Fibroblast of villous mesenchyme (primary cell): ENCODE data around the gene FMN1. TPM values are rescaled to one million over a fixed set of nuclear protein-coding genes. Genes with fewer than 3 reads are reported as not detected.
A peak's percentile ranks its signal among the peaks of the same experiment; 100 is the strongest.

Source experiments
- DNase-seq: peaks from one replicate; pipeline ENCODE4 v3.0.0-alpha.2; 2010; ENCODE audit warnings: low read depth
- H3K4me3 ChIP-seq: 2 replicates; pipeline ENCODE4 v1.5.1; 2011; ENCODE audit warnings: low read depth, mild to moderate bottlenecking, low read length
- total RNA-seq: library from RNA; depleted of rRNA; stranded (reverse); fragments of >200 nt; gene quantifications from 2 replicates; pipeline ENCODE4 v1.2.3, GENCODE V29; 2012
- TF ChIP-seq, protein P1 (sequence below): IDR thresholded peaks from 2 replicates; pipeline ENCODE4 v1.5.1; 2012; ENCODE audit warnings: low read depth, mild to moderate bottlenecking, low read length; ENCODE audit not compliant: insufficient read depth

Gene FMN1
- total RNA-seq, 1 donor: 8.6 TPM

- TF ChIP-seq, protein P1, sequence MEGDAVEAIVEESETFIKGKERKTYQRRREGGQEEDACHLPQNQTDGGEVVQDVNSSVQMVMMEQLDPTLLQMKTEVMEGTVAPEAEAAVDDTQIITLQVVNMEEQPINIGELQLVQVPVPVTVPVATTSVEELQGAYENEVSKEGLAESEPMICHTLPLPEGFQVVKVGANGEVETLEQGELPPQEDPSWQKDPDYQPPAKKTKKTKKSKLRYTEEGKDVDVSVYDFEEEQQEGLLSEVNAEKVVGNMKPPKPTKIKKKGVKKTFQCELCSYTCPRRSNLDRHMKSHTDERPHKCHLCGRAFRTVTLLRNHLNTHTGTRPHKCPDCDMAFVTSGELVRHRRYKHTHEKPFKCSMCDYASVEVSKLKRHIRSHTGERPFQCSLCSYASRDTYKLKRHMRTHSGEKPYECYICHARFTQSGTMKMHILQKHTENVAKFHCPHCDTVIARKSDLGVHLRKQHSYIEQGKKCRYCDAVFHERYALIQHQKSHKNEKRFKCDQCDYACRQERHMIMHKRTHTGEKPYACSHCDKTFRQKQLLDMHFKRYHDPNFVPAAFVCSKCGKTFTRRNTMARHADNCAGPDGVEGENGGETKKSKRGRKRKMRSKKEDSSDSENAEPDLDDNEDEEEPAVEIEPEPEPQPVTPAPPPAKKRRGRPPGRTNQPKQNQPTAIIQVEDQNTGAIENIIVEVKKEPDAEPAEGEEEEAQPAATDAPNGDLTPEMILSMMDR: no peak
- peak; percentile 38 for DNase-seq
- no peak overlapping the region for H3K4me3 ChIP-seq
Measured at GRCh38 chr15:32878869-32879805, 315.4 kb downstream of the FMN1 start.

- H3K4me3 ChIP-seq: no peak overlapping the region
- no peak for DNase-seq
- TF ChIP-seq, protein P1: no peak
Measured at GRCh38 chr15:32878342-32878741, 316.2 kb downstream of the FMN1 start.

- no peak overlapping the region for H3K4me3 ChIP-seq
- TF ChIP-seq, protein P1: no peak
- DNase-seq: no peak
Measured at GRCh38 chr15:32877252-32878019, 317.1 kb downstream of the FMN1 start.

GRCh38 chr15:32873284-32874114 lies 321.0 kb downstream of the FMN1 start:
- H3K4me3 ChIP-seq: no peak overlapping the region
- TF ChIP-seq, protein P1: no peak
- DNase-seq: no peak

GRCh38 chr15:32872621-32873283 lies 321.8 kb downstream of the FMN1 start:
- no peak overlapping the region for H3K4me3 ChIP-seq
- peak; percentile 97 for DNase-seq
- TF ChIP-seq, protein P1: no peak

DNA sequence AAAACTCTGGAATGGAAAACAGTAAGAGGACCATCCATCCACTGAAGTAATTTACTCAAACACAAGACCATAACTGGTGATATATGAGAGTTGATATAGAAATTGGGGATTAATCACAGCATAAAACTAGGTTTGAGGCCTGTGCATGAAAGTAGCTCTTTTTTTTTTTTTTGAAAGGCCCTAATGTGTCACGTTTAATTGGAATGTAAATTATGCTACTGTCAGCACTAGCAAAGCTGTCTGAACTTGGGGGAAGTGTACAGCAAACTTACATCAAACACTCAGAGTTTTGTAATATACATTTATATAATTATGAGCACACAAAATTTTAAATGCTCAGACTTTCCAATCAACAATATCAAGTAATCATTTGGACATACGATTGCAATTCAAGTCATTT lies 322.6 kb downstream of the FMN1 start:
- H3K4me3 ChIP-seq: no peak overlapping the region
- TF ChIP-seq, protein P1: no peak
- no peak for DNase-seq
